OCI-LY7 (cell line): Measurements from ENCODE around the gene ZNF569. TPM values are rescaled to one million over a fixed set of nuclear protein-coding genes. Genes with fewer than 3 reads are reported as not detected.
"Not testable (repeated sequence)": the region's sequence is repeated elsewhere in the genome, so short reads cannot be mapped to it uniquely, and the experiment has no call there.

Experiments used
- BruUV-seq: library from RNA; stranded (reverse); fragments of 400-500 nt; replicated peaks from 2 replicates; lab custom pipeline; 2021; lab: Mats Ljungman, UMichigan
- CTCF ChIA-PET: fragments of 300-600 bp; sonication (Branson Sonifier 250); formaldehyde crosslinking; loops from one replicate; lab custom pipeline; 2022; ENCODE audit warnings: antibody characterized with exemption; ENCODE audit not compliant: unreplicated experiment; lab: Charles Lee
- POLR2A ChIA-PET: fragments of 300-600 bp; sonication (Branson Sonifier 250); formaldehyde crosslinking; loops from one replicate; lab custom pipeline; 2022; ENCODE audit warnings: antibody characterized with exemption; lab: Charles Lee
- DNase-seq: peaks from one replicate; pipeline ENCODE4 v3.0.0-alpha.2; 2015; ENCODE audit warnings: low spot score
- H2AFZ ChIP-seq: fragments of 200-600 bp; sonication (generic), shearing (Covaris generic); 2 replicates; pipeline ENCODE4 v1.6.1; 2014; ENCODE audit warnings: mild to moderate bottlenecking, antibody characterized with exemption, low read length, moderate library complexity
- H3K27ac ChIP-seq: fragments of 200-600 bp; sonication (generic); 2 replicates; pipeline ENCODE4 v1.5.1; 2014; ENCODE audit warnings: mixed run types, low read depth, mild to moderate bottlenecking, moderate library complexity, low read length, inconsistent platforms; ENCODE audit not compliant: poor library complexity, severe bottlenecking
- H3K36me3 ChIP-seq: fragments of 200-600 bp; sonication (generic); 2 replicates; pipeline ENCODE4 v1.6.1; 2014; ENCODE audit warnings: mild to moderate bottlenecking, antibody characterized with exemption, low read length, moderate library complexity, mixed read lengths; ENCODE audit not compliant: insufficient read depth
- H3K4me1 ChIP-seq: fragments of 200-600 bp; sonication (generic); 2 replicates; pipeline ENCODE4 v1.5.1; 2014; ENCODE audit warnings: mild to moderate bottlenecking, low read length; ENCODE audit not compliant: insufficient read depth, poor library complexity, severe bottlenecking
- H3K4me2 ChIP-seq: fragments of 200-600 bp; sonication (generic); 2 replicates; pipeline ENCODE4 v1.6.1; 2014; ENCODE audit warnings: mild to moderate bottlenecking, low read length
- H3K4me3 ChIP-seq: fragments of 200-600 bp; sonication (generic); 2 replicates; pipeline ENCODE4 v1.5.1; 2014; ENCODE audit warnings: mild to moderate bottlenecking, low read depth, low read length; ENCODE audit not compliant: poor library complexity, severe bottlenecking
- H3K79me2 ChIP-seq: fragments of 200-600 bp; sonication (generic); 2 replicates; pipeline ENCODE4 v1.6.1; 2016; ENCODE audit warnings: low read depth, mild to moderate bottlenecking, low read length, moderate library complexity, mixed read lengths; ENCODE audit not compliant: insufficient read depth
- H3K9me2 ChIP-seq: fragments of 200-600 bp; sonication (generic); 2 replicates; pipeline ENCODE4 v1.6.1; 2016; ENCODE audit warnings: mild to moderate bottlenecking, low read length, mixed read lengths; ENCODE audit not compliant: insufficient read depth
- H3K9me3 ChIP-seq: fragments of 200-600 bp; sonication (generic); 2 replicates; pipeline ENCODE4 v1.6.1; 2014; ENCODE audit warnings: mild to moderate bottlenecking, mixed run types, low read length, mixed read lengths
- H4K20me1 ChIP-seq: fragments of 200-600 bp; sonication (generic); 2 replicates; pipeline ENCODE4 v1.6.1; 2014; ENCODE audit warnings: mild to moderate bottlenecking, antibody characterized with exemption, low read length, moderate library complexity, mixed read lengths; ENCODE audit not compliant: insufficient read depth
- CTCF ChIP-seq: fragments of 200-600 bp; sonication (generic); conservative IDR thresholded peaks from 2 replicates; pipeline ENCODE4 v1.5.1; 2014; ENCODE audit warnings: mild to moderate bottlenecking, antibody characterized with exemption, low read length, moderate library complexity, mixed read lengths
- EZH2phosphoT487 ChIP-seq: fragments of 200-600 bp; sonication (generic); IDR thresholded peaks from 2 replicates; pipeline ENCODE4 v1.6.1; 2018; ENCODE audit warnings: low read depth, borderline replicate concordance, mild to moderate bottlenecking, mixed run types, antibody characterized with exemption, low read length, moderate library complexity, mixed read lengths
- intact Hi-C: fragments of 100-400 bp; cut with micrococcal nuclease; formaldehyde crosslinking; loops from one replicate; pipeline ENCODE4 v1.10.0; 2022; ENCODE audit not compliant: unreplicated experiment
- total RNA-seq, 2 experiments: library from RNA; depleted of rRNA in 1 of 2; stranded (reverse); fragments of >200 nt in 1 of 2; shearing (Covaris generic) in 1 of 2; gene quantifications; 2 replicates each; pipeline ENCODE4 v1.2.3, GENCODE V29; 2014 to 2022

The ZNF569 gene
- total RNA-seq, 2 experiments from 2014 or later, result 10.5 to 12.2 TPM

GRCh38 chr19:37403403-37403802 lies 63.8 kb downstream of the ZNF569 start:
- Histone ChIP-seq H3K36me3 (no peaks in the 10 kb centered on the region), H3K27ac (no peak overlapping the region), H4K20me1 (no peaks in the 10 kb centered on the region), H2AFZ (no peak overlapping the region), H3K4me1 (no peaks in the 10 kb centered on the region), H3K9me3 (peaks cover 20% of the 10 kb centered on the region; the same call in 1 of the 2 replicates), H3K9me2 (no peaks in the 10 kb centered on the region), H3K4me2 (no peak overlapping the region), H3K79me2 (no peaks in the 10 kb centered on the region), H3K4me3 (no peak overlapping the region)
- no TSS peak for BruUV-seq
- TF ChIP-seq CTCF, result no peak
- TF ChIP-seq EZH2phosphoT487, result no peak
- DNase-seq, result no peak
- intact Hi-C loops, result no loop called here
- POLR2A ChIA-PET, result no interaction called here
- CTCF ChIA-PET, result no interaction called here

- no TSS peak for BruUV-seq
- Histone ChIP-seq H3K27ac (no peak overlapping the region), H3K9me2 (no peaks in the 10 kb centered on the region), H2AFZ (no peak overlapping the region), H3K4me2 (no peak overlapping the region), H4K20me1 (no peaks in the 10 kb centered on the region), H3K4me1 (no peaks in the 10 kb centered on the region), H3K4me3 (no peak overlapping the region), H3K9me3 (peaks cover 15% of the 10 kb centered on the region; the same call in 1 of the 2 replicates), H3K36me3 (no peaks in the 10 kb centered on the region), H3K79me2 (no peaks in the 10 kb centered on the region)
- ChIA-PET CTCF (no interaction called here), POLR2A (no interaction called here)
- intact Hi-C loops, result no loop called here
- no peak for DNase-seq
- TF ChIP-seq EZH2phosphoT487, result no peak
- TF ChIP-seq CTCF, result no peak
Observed at GRCh38 chr19:37401078-37401477, 66.2 kb downstream of the ZNF569 start.

- H4K20me1 ChIP-seq, H3K27ac ChIP-seq, BruUV-seq, CTCF ChIA-PET, H3K4me3 ChIP-seq, H3K4me2 ChIP-seq, DNase-seq, H3K9me2 ChIP-seq, POLR2A ChIA-PET, intact Hi-C loops, H2AFZ ChIP-seq, H3K4me1 ChIP-seq, H3K79me2 ChIP-seq: not testable (repeated sequence)
- H3K36me3 ChIP-seq, result peaks cover 33% of the 10 kb centered on the region
- peaks cover 50% of the 10 kb centered on the region for H3K9me3 ChIP-seq
Observed at GRCh38 chr19:37391399-37391798, 75.8 kb downstream of the ZNF569 start.
